Kidney (tissue), 14 donors: ENCODE results near the gene IARS1. TPM values are rescaled to one million over a fixed set of nuclear protein-coding genes. Genes with fewer than 3 reads are reported as not detected.

Experiments
- DNase-seq, 5 donors: peaks; one replicate each; pipeline ENCODE4 v3.0.0-alpha.2; 2013 to 2020
- FAIRE-seq: peaks from 2 replicates; lab custom pipeline; 2012; peaks lifted over from hg19 to GRCh38; lab: Jason Lieb, UNC
- H3K27ac ChIP-seq, 2 donors: one replicate each; pipeline ENCODE4 v1.7.0; 2013; ENCODE audit warnings: low read depth in 2 of 2, low read length in 2 of 2, inconsistent platforms in 1 of 2
- H3K27me3 ChIP-seq: one replicate; pipeline ENCODE4 v1.7.1; 2013; ENCODE audit warnings: low read length, inconsistent platforms; ENCODE audit not compliant: control insufficient read depth, insufficient read depth
- H3K36me3 ChIP-seq, 3 donors: one replicate each; pipeline versions ENCODE4 v1.7.0 to v1.7.1; 2013; ENCODE audit warnings: low read length in 3 of 3, control low read depth in 1 of 3, inconsistent platforms in 1 of 3; ENCODE audit not compliant: insufficient read depth in 3 of 3, control insufficient read depth in 2 of 3
- H3K4me1 ChIP-seq, 3 donors: one replicate each; pipeline versions ENCODE4 v1.7.0 to v1.7.1; 2013; ENCODE audit warnings: low read length in 3 of 3, inconsistent platforms in 1 of 3, low read depth in 1 of 3; ENCODE audit not compliant: control insufficient read depth in 2 of 3, insufficient read depth in 2 of 3
- H3K4me3 ChIP-seq, 3 donors: one replicate each; pipeline versions ENCODE4 v1.7.0 to v1.8.1; 2013; ENCODE audit warnings: low read length in 3 of 3, control low read depth in 1 of 3, inconsistent platforms in 1 of 3
- H3K9ac ChIP-seq, 3 donors: one replicate each; pipeline versions ENCODE4 v1.7.0 to v1.7.1; 2013; ENCODE audit warnings: low read length in 3 of 3, control low read depth in 1 of 3, inconsistent platforms in 1 of 3
- H3K9me3 ChIP-seq, 3 donors: one replicate each; pipeline versions ENCODE4 v1.7.0 to v1.7.1; 2013; ENCODE audit warnings: low read length in 3 of 3, control low read depth in 1 of 3, inconsistent platforms in 1 of 3; ENCODE audit not compliant: control insufficient read depth in 2 of 3, insufficient read depth in 1 of 3
- CTCF ChIP-seq: IDR thresholded peaks from 3 replicates; pipeline ENCODE4 v1.5.1; 2012; ENCODE audit warnings: mild to moderate bottlenecking, moderate library complexity, borderline replicate concordance; ENCODE audit not compliant: insufficient read depth; ENCODE audit errors: extremely low read depth
- intact Hi-C: fragments of 100-400 bp; cut with DNase I; formaldehyde crosslinking; loops from one replicate; pipeline ENCODE4 v1.11.1; 2022
- polyA plus RNA-seq: library from polyadenylated mRNA; stranded (reverse); fragments of 350-450 nt; fragmentation: Illumina TruSeq; extraction: RNeasy Lipid Tissue Mini Kit (QIAGEN cat#74804); gene quantifications from one replicate; pipeline ENCODE4 v1.2.3, GENCODE V29; 2014; ENCODE audit warnings: low read depth, low replicate concordance; ENCODE audit not compliant: insufficient read depth
- total RNA-seq: library from RNA; stranded (reverse); fragmentation: NEBNext Ultra II Directional; extraction: Animal tissue kit (Norgen Biotek cat#: 25700); gene quantifications from one replicate; pipeline ENCODE4 v1.2.1, GENCODE V29; 2021
- donor health status: control.
- donor health status: control.
- donor health status: control.
- donor health status: control.
- donor health status: control.
- donor health status: DM: yes; HTN: yes; CAD: no.
- donor health status: Normal renal cell carcinoma (clear cell type).

Gene IARS1
- total and polyA plus RNA-seq, 2 donors from 2014 or later: 30.7 to 98.3 TPM

GRCh38 chr9:92295240-92295790, 1.8 kb upstream of the IARS1 start:
- Histone ChIP-seq H3K4me3 (no peak overlapping the region), H3K27me3 (no peaks in the 10 kb centered on the region), H3K36me3 (peaks cover 1 to 15% (median 2%) of the 10 kb centered on the region in 3 donors), H3K4me1 (peaks cover 0 to 15% (median 7%) of the 10 kb centered on the region in 3 donors), H3K9me3 (no peaks in the 10 kb centered on the region), H3K27ac (no peak overlapping the region), H3K9ac (no peak overlapping the region)
- TF ChIP-seq CTCF: no peak
- intact Hi-C loops: no loop called here
- FAIRE-seq: no peak
- no peak for DNase-seq

DNA sequence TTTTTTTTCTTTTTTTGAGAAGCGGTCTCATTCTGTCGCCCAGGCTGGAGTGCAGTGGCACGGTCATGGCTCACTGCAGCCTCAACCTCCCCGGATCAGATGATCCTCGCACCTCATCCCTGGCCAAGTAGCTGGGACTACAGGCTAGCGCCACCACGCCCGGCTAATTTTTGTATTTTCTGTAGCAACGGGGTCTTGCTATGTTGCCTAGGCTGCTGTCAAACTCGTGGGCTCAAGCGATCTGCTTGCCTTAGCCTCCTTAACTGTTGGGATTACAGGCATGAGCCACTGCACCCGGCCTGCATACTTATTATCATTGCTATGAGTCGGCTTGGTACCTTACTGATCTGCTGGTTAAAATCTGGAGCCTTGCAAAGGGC, 790 bp upstream of the IARS1 start:
- Histone ChIP-seq H3K27ac (no peak overlapping the region), H3K4me3 (peak overlapping the region; percentile 85 to 95 (median 93)), H3K27me3 (no peaks in the 10 kb centered on the region), H3K36me3 (peaks cover 0 to 12% (median 2%) of the 10 kb centered on the region in 3 donors), H3K4me1 (peaks cover 0 to 15% (median 7%) of the 10 kb centered on the region in 3 donors), H3K9me3 (no peaks in the 10 kb centered on the region), H3K9ac (peak overlapping the region in 2 of 3 donors; percentile 65 to 88)
- FAIRE-seq: no peak
- intact Hi-C loops: no loop called here
- DNase-seq: peak in 4 of 5 donors; percentile 38 to 61 (median 49)
- TF ChIP-seq CTCF: no peak

DNA sequence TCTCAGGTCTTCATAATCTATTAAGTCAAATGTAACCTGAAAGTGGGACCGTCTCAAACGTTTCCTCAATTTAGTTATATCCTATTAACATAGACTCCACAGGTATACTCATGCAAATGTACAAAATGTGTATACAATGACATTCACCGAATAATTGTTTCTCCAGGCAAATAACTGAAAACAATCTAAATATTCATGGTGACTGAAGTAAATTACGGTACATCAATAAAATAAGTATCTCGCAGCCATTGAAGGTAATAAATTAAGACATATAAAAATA, 482 bp downstream of the IARS1 start:
- Histone ChIP-seq H3K9me3 (no peaks in the 10 kb centered on the region), H3K27me3 (no peaks in the 10 kb centered on the region), H3K27ac (no peak overlapping the region), H3K4me1 (peaks cover 0 to 15% (median 7%) of the 10 kb centered on the region in 3 donors), H3K9ac (peak overlapping the region; percentile 72 to 88 (median 87)), H3K4me3 (peak overlapping the region; percentile 85 to 95 (median 93)), H3K36me3 (peaks cover 3 to 8% (median 5%) of the 10 kb centered on the region in 3 donors)
- intact Hi-C loops: no loop called here
- DNase-seq (no peak), FAIRE-seq (no peak)
- TF ChIP-seq CTCF: no peak
